GM06990 (cell line): ENCODE data around the gene NIN.

Experiments used
- DNase-seq: peaks from one replicate; pipeline ENCODE4 v3.0.0-alpha.2; 2011; ENCODE audit not compliant: insufficient read length; ENCODE audit errors: extremely low read depth
- H3K27me3 ChIP-seq: replicated peaks from 2 replicates; pipeline ENCODE4 v1.6.0; 2011; ENCODE audit warnings: low read length; ENCODE audit not compliant: control insufficient read depth, insufficient read depth
- H3K36me3 ChIP-seq: 2 replicates; pipeline ENCODE4 v1.5.1; 2011; ENCODE audit warnings: low read length; ENCODE audit not compliant: control insufficient read depth, insufficient read depth
- H3K4me3 ChIP-seq: replicated peaks from 2 replicates; pipeline ENCODE4 v1.5.1; 2011; ENCODE audit warnings: low read depth, mild to moderate bottlenecking, control low read depth, low read length
- CTCF ChIP-seq: IDR thresholded peaks from 2 replicates; pipeline ENCODE4 v1.5.1; 2011; ENCODE audit warnings: low read length, control low read depth, mild to moderate bottlenecking, inconsistent platforms; ENCODE audit not compliant: insufficient read depth, poor library complexity, severe bottlenecking

The NIN gene

GRCh38 chr14:50836515-50836914, 5.6 kb upstream of the NIN start:
- no peak for TF ChIP-seq CTCF
- Histone ChIP-seq H3K27me3 (no peaks in the 10 kb centered on the region), H3K36me3 (no peaks in the 10 kb centered on the region), H3K4me3 (no peak overlapping the region)
- DNase-seq, result no peak

GRCh38 chr14:50835280-50835679, 4.3 kb upstream of the NIN start:
- no peaks in the 10 kb centered on the region for H3K27me3 ChIP-seq
- peak; percentile 50 for DNase-seq
- no peaks in the 10 kb centered on the region for H3K36me3 ChIP-seq
- TF ChIP-seq CTCF, result no peak
- no peak overlapping the region for H3K4me3 ChIP-seq

GRCh38 chr14:50834802-50835276, 3.9 kb upstream of the NIN start:
- DNase-seq, result no peak
- H3K4me3 ChIP-seq, result no peak overlapping the region
- no peaks in the 10 kb centered on the region for H3K36me3 ChIP-seq
- no peaks in the 10 kb centered on the region for H3K27me3 ChIP-seq
- no peak for TF ChIP-seq CTCF

GRCh38 chr14:50832935-50833630, 2.1 kb upstream of the NIN start:
- H3K4me3 ChIP-seq, result no peak overlapping the region
- no peaks in the 10 kb centered on the region for H3K27me3 ChIP-seq
- DNase-seq, result no peak
- no peaks in the 10 kb centered on the region for H3K36me3 ChIP-seq
- no peak for TF ChIP-seq CTCF

GRCh38 chr14:50831726-50832168, 785 bp upstream of the NIN start:
- peaks cover 1% of the 10 kb centered on the region; the same call in 1 of the 2 replicates for H3K36me3 ChIP-seq
- no peak for DNase-seq
- no peaks in the 10 kb centered on the region for H3K27me3 ChIP-seq
- no peak for TF ChIP-seq CTCF
- peak overlapping the region; percentile 84 for H3K4me3 ChIP-seq
